ENCODE measurements around the gene RPL37A.
"Not testable (repeated sequence)": the region's sequence is repeated elsewhere in the genome, so short reads cannot be mapped to it uniquely, and the experiment has no call there.

Gene RPL37A

GRCh38 chr2:216516730-216517350, 18.2 kb downstream of the RPL37A start:
- no peaks in the 10 kb centered on the region for H3K36me3 ChIP-seq (replicated peaks; ENCODE audit: low read depth, low read length)
- no peak for TF ChIP-seq EZH2phosphoT487 (IDR thresholded peaks at IDR 0.05; ENCODE audit: low read depth)
- TF ChIP-seq CTCF (IDR thresholded peaks at IDR 0.05; ENCODE audit: low read depth, low read length): peak; percentile 65
- H3K27ac ChIP-seq (ENCODE audit: low read length): no peak overlapping the region
- no peaks in the 10 kb centered on the region for H3K79me2 ChIP-seq (ENCODE audit: low read length)
- no peaks in the 10 kb centered on the region for H3K4me1 ChIP-seq (ENCODE audit: low read length)
- no peak overlapping the region for H3K4me3 ChIP-seq (ENCODE audit: low read length)
- no peaks in the 10 kb centered on the region for H4K20me1 ChIP-seq (ENCODE audit: insufficient read depth, low read length)
- H3K9me3 ChIP-seq (ENCODE audit: insufficient read depth, low read length): no peaks in the 10 kb centered on the region
- no peak overlapping the region for H2AFZ ChIP-seq (ENCODE audit: low read depth, low read length)
- no peak overlapping the region for H3K9ac ChIP-seq (ENCODE audit: low read length)
- H3K27me3 ChIP-seq (ENCODE audit: low read depth, low read length): no peaks in the 10 kb centered on the region
- H3K4me2 ChIP-seq (ENCODE audit: low read length): no peak overlapping the region

DNA sequence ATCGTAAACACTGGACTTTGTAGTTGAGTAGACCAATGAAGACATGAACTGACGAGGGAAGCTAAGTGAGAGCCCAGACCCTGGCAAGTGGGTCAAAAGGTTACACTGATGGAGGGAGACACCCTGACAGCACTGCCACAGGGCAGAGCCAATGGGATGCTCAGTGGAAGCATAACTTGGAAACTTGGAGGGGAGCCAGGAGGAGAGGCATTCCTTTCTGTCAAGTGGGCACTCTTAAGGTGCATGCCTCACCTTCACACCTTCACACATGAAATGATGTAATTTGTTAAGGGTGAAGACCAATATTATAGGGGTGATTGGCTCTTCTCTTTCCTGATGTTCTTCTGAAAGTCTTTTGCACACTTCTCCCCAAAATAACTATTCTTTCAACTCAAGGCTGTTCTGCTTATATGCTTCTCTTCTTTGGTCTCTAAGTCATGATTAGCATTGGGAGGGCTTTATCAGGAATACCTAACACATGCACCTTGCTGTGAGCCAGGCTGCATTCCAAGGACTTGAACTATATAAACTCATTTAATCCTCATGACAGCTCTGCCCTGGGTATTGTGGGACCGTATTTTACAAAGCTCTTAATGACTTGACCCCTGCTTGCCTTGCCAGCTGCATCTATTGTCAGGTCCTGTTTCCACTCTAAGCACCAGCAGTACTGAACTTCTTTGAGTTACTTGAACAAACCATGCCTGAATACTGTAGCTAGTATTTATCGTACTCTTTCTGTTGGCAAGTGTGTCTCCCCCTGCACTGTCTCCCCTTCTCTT, 19.0 kb downstream of the RPL37A start:
- TF ChIP-seq EZH2phosphoT487 (IDR thresholded peaks at IDR 0.05; ENCODE audit: low read depth) (no peak), CTCF (IDR thresholded peaks at IDR 0.05; ENCODE audit: low read depth, low read length) (no peak)
- Histone ChIP-seq H3K27me3 (ENCODE audit: low read depth, low read length) (no peaks in the 10 kb centered on the region), H3K4me3 (ENCODE audit: low read length) (no peak overlapping the region), H3K9ac (ENCODE audit: low read length) (no peak overlapping the region), H3K79me2 (ENCODE audit: low read length) (no peaks in the 10 kb centered on the region), H3K9me3 (ENCODE audit: insufficient read depth, low read length) (no peaks in the 10 kb centered on the region), H4K20me1 (ENCODE audit: insufficient read depth, low read length) (no peaks in the 10 kb centered on the region), H3K4me1 (ENCODE audit: low read length) (no peaks in the 10 kb centered on the region), H3K27ac (ENCODE audit: low read length) (no peak overlapping the region), H3K36me3 (replicated peaks; ENCODE audit: low read depth, low read length) (no peaks in the 10 kb centered on the region), H3K4me2 (ENCODE audit: low read length) (no peak overlapping the region), H2AFZ (ENCODE audit: low read depth, low read length) (no peak overlapping the region)

DNA sequence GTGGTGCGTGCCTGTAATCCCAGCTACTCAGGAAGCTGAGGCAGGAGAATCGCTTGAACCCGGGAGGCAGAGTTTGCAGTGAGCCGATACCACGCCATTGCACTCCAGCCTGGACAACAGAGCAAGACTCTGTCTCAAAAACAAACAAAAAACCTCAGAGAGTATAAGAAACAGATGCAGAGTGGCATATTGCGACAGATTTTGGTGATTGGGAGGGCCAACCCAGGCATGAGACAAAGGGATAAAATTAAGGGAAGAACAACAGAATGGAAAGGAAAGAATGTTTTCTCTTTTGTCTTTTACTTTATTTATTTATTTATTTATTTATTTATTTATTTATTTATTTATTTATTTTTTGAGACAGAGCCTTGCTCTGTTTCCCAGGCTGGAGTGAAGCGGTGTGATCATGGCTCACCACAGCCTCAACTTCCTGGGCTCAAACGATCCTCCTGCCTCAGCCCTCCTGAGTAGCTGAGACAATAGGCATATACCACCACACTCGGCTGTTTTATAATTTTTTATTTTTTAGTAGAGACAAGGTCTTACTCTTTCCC, 20.0 kb downstream of the RPL37A start:
- H3K79me2 ChIP-seq (ENCODE audit: low read length); H3K9me3 ChIP-seq (ENCODE audit: insufficient read depth, low read length); H3K27ac ChIP-seq (ENCODE audit: low read length); H4K20me1 ChIP-seq (ENCODE audit: insufficient read depth, low read length); H3K4me2 ChIP-seq (ENCODE audit: low read length); H3K9ac ChIP-seq (ENCODE audit: low read length); H3K4me1 ChIP-seq (ENCODE audit: low read length); H3K27me3 ChIP-seq (ENCODE audit: low read depth, low read length); H3K4me3 ChIP-seq (ENCODE audit: low read length); H2AFZ ChIP-seq (ENCODE audit: low read depth, low read length); H3K36me3 ChIP-seq (replicated peaks; ENCODE audit: low read depth, low read length): not testable (repeated sequence)

- no peaks in the 10 kb centered on the region for H3K4me1 ChIP-seq (ENCODE audit: low read length)
- no peaks in the 10 kb centered on the region for H3K36me3 ChIP-seq (replicated peaks; ENCODE audit: low read depth, low read length)
- H3K27me3 ChIP-seq (ENCODE audit: low read depth, low read length): no peaks in the 10 kb centered on the region
- H3K79me2 ChIP-seq (ENCODE audit: low read length): no peaks in the 10 kb centered on the region
- no peak overlapping the region for H3K4me3 ChIP-seq (ENCODE audit: low read length)
- H3K9ac ChIP-seq (ENCODE audit: low read length): no peak overlapping the region
- H4K20me1 ChIP-seq (ENCODE audit: insufficient read depth, low read length): no peaks in the 10 kb centered on the region
- TF ChIP-seq EZH2phosphoT487 (IDR thresholded peaks at IDR 0.05; ENCODE audit: low read depth) (no peak), CTCF (IDR thresholded peaks at IDR 0.05; ENCODE audit: low read depth, low read length) (peak; percentile 64)
- H2AFZ ChIP-seq (ENCODE audit: low read depth, low read length): no peak overlapping the region
- H3K27ac ChIP-seq (ENCODE audit: low read length): no peak overlapping the region
- no peak overlapping the region for H3K4me2 ChIP-seq (ENCODE audit: low read length)
- H3K9me3 ChIP-seq (ENCODE audit: insufficient read depth, low read length): no peaks in the 10 kb centered on the region
Observed at GRCh38 chr2:216519154-216519762, 20.6 kb downstream of the RPL37A start.
